Measurements from ENCODE around the gene ZC3H12D. TPM values are rescaled to one million over a fixed set of nuclear protein-coding genes. Genes with fewer than 3 reads are reported as not detected.

The ZC3H12D gene
- total and polyA plus RNA-seq, 2 of the 8 experiments (the other 6 are each of a cell fraction or from before 2014, with no cell fraction given): 0.05 to 0.07 TPM

DNA sequence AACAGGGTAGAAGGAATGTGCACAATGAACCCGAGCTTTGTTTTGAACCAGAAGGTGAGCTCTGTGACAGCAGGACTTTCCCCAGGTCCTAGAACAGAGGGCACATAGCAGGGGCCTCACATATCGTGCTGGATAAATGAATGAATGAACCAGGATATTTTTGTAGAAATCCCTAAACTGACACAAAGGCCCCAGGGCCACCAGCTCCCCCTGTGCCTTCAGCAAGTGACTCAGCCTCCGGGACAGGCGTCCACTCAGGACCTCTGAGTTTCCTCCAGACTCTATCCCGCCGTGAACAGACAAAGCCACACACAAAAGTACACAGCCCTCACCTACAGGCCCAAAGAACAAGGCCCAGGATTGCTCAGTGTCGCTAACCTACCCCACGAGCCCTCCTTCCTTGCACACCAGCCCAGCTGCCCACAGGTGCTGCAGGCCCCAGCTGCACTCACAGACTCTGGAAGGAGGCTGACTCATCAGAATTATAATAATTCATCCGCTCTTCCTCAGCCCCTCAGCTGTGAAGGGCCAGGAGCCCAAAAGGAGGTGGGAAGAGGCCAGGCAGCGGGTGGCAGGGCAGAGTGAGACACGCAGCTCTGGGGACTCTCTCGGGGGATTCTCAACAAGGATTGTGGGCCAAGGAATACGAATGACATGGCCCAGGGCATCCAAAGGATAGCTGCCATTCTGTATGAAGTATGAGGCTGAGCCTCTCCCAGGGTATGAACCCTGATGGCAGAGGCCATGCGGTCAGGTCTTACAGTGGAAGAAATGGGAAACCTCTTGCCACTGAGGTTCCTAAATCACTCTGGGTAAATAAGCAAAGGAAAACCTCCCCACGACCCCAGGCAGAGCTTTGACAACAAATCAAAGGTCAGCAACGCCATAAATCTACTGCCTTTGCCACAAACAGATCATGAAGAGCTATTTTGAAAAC is 43.8 kb downstream of the ZC3H12D start (continued):
- no peak for TF ChIP-seq TBP (IDR thresholded peaks at IDR 0.05; ENCODE audit: low read depth, low read length)
- TF ChIP-seq, protein P1, sequence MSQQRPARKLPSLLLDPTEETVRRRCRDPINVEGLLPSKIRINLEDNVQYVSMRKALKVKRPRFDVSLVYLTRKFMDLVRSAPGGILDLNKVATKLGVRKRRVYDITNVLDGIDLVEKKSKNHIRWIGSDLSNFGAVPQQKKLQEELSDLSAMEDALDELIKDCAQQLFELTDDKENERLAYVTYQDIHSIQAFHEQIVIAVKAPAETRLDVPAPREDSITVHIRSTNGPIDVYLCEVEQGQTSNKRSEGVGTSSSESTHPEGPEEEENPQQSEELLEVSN (IDR thresholded peaks at IDR 0.05): no peak
- no peak for TF ChIP-seq KDM4A (IDR thresholded peaks at IDR 0.05; ENCODE audit: low read depth, low read length, severe bottlenecking)
- TF ChIP-seq CREB1 (IDR thresholded peaks at IDR 0.05): no peak
- TF ChIP-seq NRF1 (IDR thresholded peaks at IDR 0.05; ENCODE audit: low read depth, low read length): no peak
- no peak for TF ChIP-seq SIN3A (conservative IDR thresholded peaks at IDR 0.05 in 1 of 2, IDR thresholded peaks at IDR 0.05 in 1 of 2; ENCODE audit: low read depth in 1 of 2, low read length in 2 of 2)
- no peak for TF ChIP-seq SP4 (IDR thresholded peaks at IDR 0.05; ENCODE audit: low read length)
- no peak for TF ChIP-seq JUND (IDR thresholded peaks at IDR 0.05; ENCODE audit: low read length)
- no peak for TF ChIP-seq HDAC2 (IDR thresholded peaks at IDR 0.05; ENCODE audit: borderline replicate concordance in 1 of 2, low read depth in 2 of 2, low read length in 2 of 2)
- TF ChIP-seq SP1 (IDR thresholded peaks at IDR 0.05; ENCODE audit: low read depth, low read length): no peak
- TF ChIP-seq POLR2A (IDR thresholded peaks at IDR 0.05; ENCODE audit: control extremely low read depth in 1 of 2, low read depth in 2 of 2, low read length in 2 of 2): no peak
